K562 (cell line): Measurements from ENCODE around the gene HDAC10. TPM values are rescaled to one million over a fixed set of nuclear protein-coding genes. Genes with fewer than 3 reads are reported as not detected.

ENCODE experiments used
- ATAC-seq: fragments of 200-7000 bp; cut with Tn5 transposase; 3 replicates; pipeline ENCODE4 v1.9.1; 2020; ENCODE audit warnings: moderate library complexity
- BruUV-seq: library from RNA; stranded (reverse); fragments of 400-500 nt; replicated peaks from 2 replicates; lab custom pipeline; 2021; lab: Mats Ljungman, UMichigan
- CTCF ChIA-PET: fragments of 300-600 bp; formaldehyde crosslinking; extraction: SDS; loops from one replicate; lab custom pipeline; 2021; ENCODE audit warnings: low intra/inter-chr PET ratio; lab: Yijun Ruan, JAX
- POLR2A ChIA-PET: fragments of 300-600, 350-650 bp; sonication (Branson Sonifier 250); formaldehyde crosslinking; extraction: SDS; loops from one replicate; lab custom pipeline; 2021; ENCODE audit warnings: antibody characterized with exemption, inconsistent platforms; lab: Yijun Ruan, JAX
- DNase-seq, 4 experiments: peaks; one replicate each; pipeline versions ENCODE4 v3.0.0 to v3.0.0-alpha.2; 2011 to 2018; ENCODE audit warnings: low spot score in 3 of 4, mixed read lengths in 3 of 4; ENCODE audit errors: extremely low read depth in 1 of 4
- FAIRE-seq: peaks from 2 replicates; lab custom pipeline; 2011; peaks lifted over from hg19 to GRCh38; lab: Jason Lieb, UNC
- H2AFZ ChIP-seq: 2 replicates; pipeline ENCODE4 v1.6.0; 2011; ENCODE audit warnings: low read depth, low read length, control low read depth, inconsistent platforms
- H3K27ac ChIP-seq: fragments of 200-600 bp; 3 replicates; pipeline ENCODE4 v1.8.0; 2011; ENCODE audit warnings: low read depth, mild to moderate bottlenecking, control low read depth, inconsistent platforms, low read length, moderate library complexity, mixed read lengths; ENCODE audit errors: extremely low read depth
- H3K27me3 ChIP-seq, 2 experiments: fragments of 300-600 bp in 1 of 2; 2 replicates in 1 of 2; 3 replicates in 1 of 2; pipeline versions ENCODE4 v1.6.0 to v1.8.0; 2011; ENCODE audit warnings: inconsistent platforms in 2 of 2, low read length in 2 of 2, mild to moderate bottlenecking in 1 of 2, mixed read lengths in 1 of 2, moderate library complexity in 1 of 2; ENCODE audit not compliant: control insufficient read depth in 2 of 2, insufficient read depth in 2 of 2
- H3K36me3 ChIP-seq: fragments of 300-600 bp; 3 replicates; pipeline ENCODE4 v1.8.0; 2011; ENCODE audit warnings: mild to moderate bottlenecking, low read length, inconsistent platforms; ENCODE audit not compliant: control insufficient read depth, insufficient read depth
- H3K4me1 ChIP-seq, 2 experiments: fragments of 200-600 bp in 1 of 2; replicated peaks in 1 of 2; 2 replicates in 1 of 2; 3 replicates in 1 of 2; pipeline versions ENCODE4 v1.5.1 to v1.8.0; 2011; ENCODE audit warnings: inconsistent platforms in 2 of 2, low read length in 2 of 2, mild to moderate bottlenecking in 1 of 2, mixed read lengths in 1 of 2, moderate library complexity in 1 of 2; ENCODE audit not compliant: control insufficient read depth in 2 of 2, insufficient read depth in 2 of 2
- H3K4me2 ChIP-seq: 2 replicates; pipeline ENCODE4 v1.6.1; 2011; ENCODE audit warnings: low read length, control low read depth, inconsistent platforms, mixed read lengths; ENCODE audit not compliant: insufficient read depth
- H3K4me3 ChIP-seq: fragments of 200-600 bp; sonication (generic), shearing (Covaris generic); 2 replicates; pipeline ENCODE4 v1.5.1; 2016; ENCODE audit warnings: control low read depth, inconsistent platforms
- H3K79me2 ChIP-seq: fragments of 200-600 bp; 3 replicates; pipeline ENCODE4 v1.8.0; 2011; ENCODE audit warnings: low read length, inconsistent platforms; ENCODE audit not compliant: control insufficient read depth, insufficient read depth
- H3K9ac ChIP-seq, 2 experiments: 2 replicates each; pipeline versions ENCODE4 v1.6.0 to v1.6.1; 2011; ENCODE audit warnings: low read depth in 2 of 2, low read length in 2 of 2, control low read depth in 1 of 2, inconsistent platforms in 1 of 2, mild to moderate bottlenecking in 1 of 2, mixed read lengths in 1 of 2; ENCODE audit not compliant: insufficient read depth in 1 of 2
- H3K9me1 ChIP-seq: one replicate; pipeline ENCODE4 v1.6.0; 2011; ENCODE audit warnings: inconsistent platforms, mild to moderate bottlenecking, low read length, moderate library complexity; ENCODE audit not compliant: control insufficient read depth, insufficient read depth
- H3K9me3 ChIP-seq: replicated peaks from 2 replicates; pipeline ENCODE4 v1.5.1; 2011; ENCODE audit warnings: low read depth, low read length, inconsistent platforms; ENCODE audit not compliant: control insufficient read depth, insufficient read depth
- H4K20me1 ChIP-seq: replicated peaks from 2 replicates; pipeline ENCODE4 v1.6.1; 2011; ENCODE audit warnings: low read length, inconsistent platforms, mixed read lengths; ENCODE audit not compliant: control insufficient read depth, insufficient read depth
- CCNT2 ChIP-seq: IDR thresholded peaks from 2 replicates; pipeline ENCODE4 v1.6.1; 2011; ENCODE audit warnings: borderline replicate concordance, low read depth, mild to moderate bottlenecking, moderate library complexity, mixed read lengths, low read length; ENCODE audit not compliant: insufficient read length; ENCODE audit errors: extremely low read depth
- CHD4 ChIP-seq: fragments of 200-600 bp; sonication (generic); IDR thresholded peaks from 3 replicates; pipeline ENCODE4 v1.6.1; 2012; ENCODE audit warnings: low read depth, mild to moderate bottlenecking, mixed read lengths, low read length, inconsistent platforms; ENCODE audit not compliant: insufficient read depth, insufficient replicate concordance, poor library complexity, severe bottlenecking
- DPF2 ChIP-seq: fragments of 450-650 bp; IDR thresholded peaks from 2 replicates; pipeline ENCODE4 v1.6.1; 2016
- GTF3C2 ChIP-seq: IDR thresholded peaks from 3 replicates; pipeline ENCODE4 v1.6.1; 2011; ENCODE audit warnings: borderline replicate concordance, mild to moderate bottlenecking, moderate library complexity; ENCODE audit not compliant: insufficient read length; ENCODE audit errors: extremely low read depth
- JUN ChIP-seq, 2 experiments: sonication (generic) in 1 of 2; formaldehyde crosslinking in 1 of 2; IDR thresholded peaks; 2 replicates each; pipeline versions ENCODE4 v1.6.1 to v1.8.0; 2012 to 2022; ENCODE audit warnings: borderline replicate concordance in 2 of 2, mild to moderate bottlenecking in 2 of 2, improper control_type of control experiment in 1 of 2, low read depth in 1 of 2, low read length in 1 of 2, missing genetic modification reagents in 1 of 2
- MLLT1 ChIP-seq, 2 experiments: fragments of 450-650 bp; IDR thresholded peaks; 2 replicates each; pipeline ENCODE4 v1.6.1; 2016
- MYBL2 ChIP-seq, 2 experiments: fragments of 450-650 bp in 1 of 2; sonication (generic) in 1 of 2; formaldehyde crosslinking in 1 of 2; IDR thresholded peaks; 2 replicates each; pipeline versions ENCODE4 v1.6.1 to v1.8.1; 2017 to 2022; ENCODE audit warnings: borderline replicate concordance in 1 of 2, inconsistent platforms in 1 of 2, low read depth in 1 of 2, mild to moderate bottlenecking in 1 of 2, missing genetic modification reagents in 1 of 2, moderate library complexity in 1 of 2
- NFIC ChIP-seq: fragments of 450-650 bp; IDR thresholded peaks from 2 replicates; pipeline ENCODE4 v1.6.1; 2017; ENCODE audit warnings: mild to moderate bottlenecking, inconsistent platforms
- PML ChIP-seq: IDR thresholded peaks from 2 replicates; pipeline ENCODE4 v1.6.1; 2012; ENCODE audit warnings: low read length, inconsistent platforms
- RB1 ChIP-seq: fragments of 450-650 bp; IDR thresholded peaks from 2 replicates; pipeline ENCODE4 v1.6.1; 2017; ENCODE audit warnings: low read depth, mild to moderate bottlenecking
- SIN3A ChIP-seq, 2 experiments: fragments of 150-350 bp in 1 of 2; IDR thresholded peaks; 2 replicates each; pipeline ENCODE4 v1.6.1; 2011 to 2016; ENCODE audit warnings: borderline replicate concordance in 2 of 2, low read depth in 2 of 2, low read length in 2 of 2, mild to moderate bottlenecking in 2 of 2, moderate library complexity in 2 of 2; ENCODE audit not compliant: control insufficient read depth in 1 of 2
- WHSC1 ChIP-seq: IDR thresholded peaks from one replicate; pipeline ENCODE4 v1.6.1; 2012; ENCODE audit warnings: low read length, control low read depth, inconsistent platforms
- WGBS: fragments of 100-300 bp; shearing (Covaris generic); methylation state at CpG from one replicate; pipeline ENCODE4 v1.1.6; 2016; ENCODE audit warnings: low coverage, mixed read lengths; ENCODE audit not compliant: insufficient coverage; ENCODE audit errors: missing lambda C conversion rate; 5-methylcytosine and 5-hydroxymethylcytosine counted together
- in situ Hi-C: fragments of 300-500 bp; cut with MboI; formaldehyde crosslinking; loops from 4 replicates; pipeline ENCODE4 v1.15.0; 2018; ENCODE audit warnings: inconsistent platforms, mixed read lengths
- intact Hi-C: fragments of 100-400 bp; cut with micrococcal nuclease; formaldehyde crosslinking; loops from 2 replicates; pipeline ENCODE4 v1.14.2; 2022
- polyA plus RNA-seq, 8 experiments: library from polyadenylated mRNA; depleted of rRNA in 4 of 8; stranded (reverse) in 5 of 8; unstranded in 3 of 8; fragments of >200 nt; fragmentation: Nextera tagmentation in 2 of 8; fragmentation: Illumina TruSeq in 1 of 8; extraction: Ambion mirVana in 2 of 8; extraction: Trizol in 1 of 8; gene quantifications; 2 replicates each; pipeline versions ENCODE4 v1.2.1 to v1.2.3, GENCODE V29; 2011 to 2014; ENCODE audit warnings: inconsistent platforms in 1 of 8, missing spikeins in 1 of 8
- total RNA-seq, 7 experiments: library from RNA; depleted of rRNA in 6 of 7; stranded (reverse); fragments of >200 nt in 6 of 7; fragmentation: Illumina TruSeq in 2 of 7; extraction: Trizol in 2 of 7; gene quantifications; 2 replicates each; pipeline versions ENCODE4 v1.2.1 to v1.2.3, GENCODE V29; 2011 to 2021; ENCODE audit warnings: low replicate concordance in 1 of 7
- TF ChIP-seq, protein P1 (sequence below): sonication (generic); formaldehyde crosslinking; IDR thresholded peaks from 2 replicates; pipeline ENCODE4 v1.8.1; 2023; ENCODE audit warnings: mild to moderate bottlenecking, missing genetic modification reagents

HDAC10 gene
- total and polyA plus RNA-seq, 9 of the 15 experiments (the other 6 are each of a cell fraction or from before 2014, with no cell fraction given), result 0.10 to 44.2 (median 6.5) TPM

DNA sequence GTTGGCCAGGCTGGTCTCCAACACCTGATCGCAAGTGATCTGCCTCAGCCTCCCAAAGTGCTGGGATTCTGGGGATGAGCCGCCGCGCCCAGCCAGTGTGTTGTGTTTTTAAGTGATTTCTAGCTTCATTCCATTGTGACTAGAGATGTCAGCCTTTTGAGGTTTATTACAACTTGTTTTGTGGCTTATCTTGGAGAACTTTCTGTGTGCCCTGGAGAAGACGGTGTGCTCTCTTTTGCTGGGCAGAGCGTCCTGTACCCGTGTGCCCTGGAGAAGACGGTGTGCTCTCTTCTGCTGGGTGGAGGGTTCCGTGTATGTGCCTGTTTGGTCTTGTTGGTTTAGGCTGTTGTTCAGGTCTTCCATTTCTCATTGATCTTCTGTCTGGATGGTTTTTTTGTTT lies 37.8 kb downstream of the HDAC10 start:
- Histone ChIP-seq H3K4me2 (no peak overlapping the region), H3K4me1 (peaks cover 0 to 22% of the 10 kb centered on the region in 2 experiments; a peak in 2 of 5 replicates), H3K27me3 (no peaks in the 10 kb centered on the region), H2AFZ (no peak overlapping the region), H3K27ac (no peak overlapping the region), H3K36me3 (peaks cover 75% of the 10 kb centered on the region), H3K9me3 (0 out of 2 replicates have a peak, but pooled peaks cover 2% of the 10 kb centered on the region), H3K9ac (no peak overlapping the region), H3K79me2 (peaks cover 13% of the 10 kb centered on the region; the same call in 2 of the 3 replicates), H3K4me3 (no peak overlapping the region), H4K20me1 (0 out of 2 replicates have a peak, but pooled peaks cover 3% of the 10 kb centered on the region), H3K9me1 (no peaks in the 10 kb centered on the region)
- in situ Hi-C loops, result loop anchor here (5.0 kb wide), 1 partner anchor 71 kb away; no protein-coding TSS in a partner anchor
- FAIRE-seq (no peak), ATAC-seq (no peak), DNase-seq (no peak)
- BruUV-seq, result no TSS peak
- intact Hi-C loops, result no loop called here
- WGBS, result 98% methylated on average over 6 of the region's 9 CpGs
- ChIA-PET POLR2A (interaction anchor here (0.7 kb wide), 1 partner anchor 15 kb away, joined by 3 read pairs; no protein-coding TSS in a partner anchor), CTCF (no interaction called here)
- TF ChIP-seq, protein P1, sequence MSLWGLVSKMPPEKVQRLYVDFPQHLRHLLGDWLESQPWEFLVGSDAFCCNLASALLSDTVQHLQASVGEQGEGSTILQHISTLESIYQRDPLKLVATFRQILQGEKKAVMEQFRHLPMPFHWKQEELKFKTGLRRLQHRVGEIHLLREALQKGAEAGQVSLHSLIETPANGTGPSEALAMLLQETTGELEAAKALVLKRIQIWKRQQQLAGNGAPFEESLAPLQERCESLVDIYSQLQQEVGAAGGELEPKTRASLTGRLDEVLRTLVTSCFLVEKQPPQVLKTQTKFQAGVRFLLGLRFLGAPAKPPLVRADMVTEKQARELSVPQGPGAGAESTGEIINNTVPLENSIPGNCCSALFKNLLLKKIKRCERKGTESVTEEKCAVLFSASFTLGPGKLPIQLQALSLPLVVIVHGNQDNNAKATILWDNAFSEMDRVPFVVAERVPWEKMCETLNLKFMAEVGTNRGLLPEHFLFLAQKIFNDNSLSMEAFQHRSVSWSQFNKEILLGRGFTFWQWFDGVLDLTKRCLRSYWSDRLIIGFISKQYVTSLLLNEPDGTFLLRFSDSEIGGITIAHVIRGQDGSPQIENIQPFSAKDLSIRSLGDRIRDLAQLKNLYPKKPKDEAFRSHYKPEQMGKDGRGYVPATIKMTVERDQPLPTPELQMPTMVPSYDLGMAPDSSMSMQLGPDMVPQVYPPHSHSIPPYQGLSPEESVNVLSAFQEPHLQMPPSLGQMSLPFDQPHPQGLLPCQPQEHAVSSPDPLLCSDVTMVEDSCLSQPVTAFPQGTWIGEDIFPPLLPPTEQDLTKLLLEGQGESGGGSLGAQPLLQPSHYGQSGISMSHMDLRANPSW (CRISPR knock-in tag), result no peak
- TF ChIP-seq MYBL2 (IDR thresholded peaks at IDR 0.05; ENCODE audit: low read depth), result no peak
- no peak for TF ChIP-seq MYBL2 (CRISPR knock-in tag; IDR thresholded peaks at IDR 0.05; ENCODE audit: borderline replicate concordance)
- no peak for TF ChIP-seq NFIC
- no peak for TF ChIP-seq PML
- no peak for TF ChIP-seq SIN3A (IDR thresholded peaks at IDR 0.05; ENCODE audit: borderline replicate concordance in 2 of 2, control insufficient read depth in 1 of 2, low read depth in 2 of 2, low read length in 2 of 2)
- no peak for TF ChIP-seq WHSC1
- TF ChIP-seq GTF3C2, result no peak
- no peak for TF ChIP-seq MLLT1 (IDR thresholded peaks at IDR 0.05)
- TF ChIP-seq CCNT2, result no peak
- no peak for TF ChIP-seq RB1
- no peak for TF ChIP-seq JUN (IDR thresholded peaks at IDR 0.05; ENCODE audit: borderline replicate concordance, low read depth, low read length)
- TF ChIP-seq JUN (CRISPR knock-in tag; IDR thresholded peaks at IDR 0.05; ENCODE audit: borderline replicate concordance), result no peak
- no peak for TF ChIP-seq CHD4
- TF ChIP-seq DPF2, result no peak
